ENCODE data around the gene SMYD3.

GRCh38 chr1:246492611-246493245 lies 14.4 kb downstream of the SMYD3 start:
- no peak for TF ChIP-seq EZH2 (IDR thresholded peaks at IDR 0.05; ENCODE audit: low read depth)
- peak; percentile 64 for TF ChIP-seq CTCF (conservative IDR thresholded peaks at IDR 0.05)
